ENCODE data around the gene CALHM1. TPM values are rescaled to one million over a fixed set of nuclear protein-coding genes. Genes with fewer than 3 reads are reported as not detected.
"Not testable (repeated sequence)": the region's sequence is repeated elsewhere in the genome, so short reads cannot be mapped to it uniquely, and the experiment has no call there.

The CALHM1 gene
- polyA plus RNA-seq, 3 donors = not detected

- 37 to 76% (median 44%) methylated on average over 12 of the region's 12 CpGs for WGBS, 3 donors
- peak overlapping the region; percentile 79 for H3K27ac ChIP-seq (ENCODE audit: low read depth, low read length)
These were observed 12.7 kb downstream of the CALHM1 start for GRCh38 chr10:103445767-103446567.

- peak overlapping the region; percentile 79 for H3K27ac ChIP-seq (ENCODE audit: low read depth, low read length)
- 81 to 89% (median 85%) methylated on average over 9 of the region's 9 CpGs for WGBS, 3 donors
These were observed 13.3 kb downstream of the CALHM1 start for GRCh38 chr10:103445366-103445765.

DNA sequence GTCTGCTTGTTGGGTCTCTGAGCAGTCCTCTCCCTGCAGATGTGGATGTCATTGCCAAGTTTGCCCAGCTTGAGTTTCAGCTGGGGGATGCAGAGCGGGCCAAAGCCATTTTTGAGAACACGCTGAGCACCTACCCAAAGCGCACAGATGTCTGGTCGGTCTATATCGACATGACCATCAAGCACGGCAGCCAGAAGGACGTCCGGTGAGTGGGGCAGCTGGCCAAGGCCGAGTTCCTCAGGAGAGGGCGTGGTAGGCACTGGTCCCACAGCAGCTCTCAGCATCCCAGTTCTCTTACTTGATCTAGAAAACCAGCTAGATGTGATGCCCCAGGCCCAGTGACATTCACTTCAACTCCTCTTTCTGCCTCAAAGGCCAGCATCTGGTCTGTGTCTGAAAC is 14.2 kb downstream of the CALHM1 start:
- 59 to 82% (median 72%) methylated on average over 7 to 10 of the region's 10 CpGs for WGBS, 3 donors
- H3K27ac ChIP-seq (ENCODE audit: low read depth, low read length) = no peak overlapping the region

DNA sequence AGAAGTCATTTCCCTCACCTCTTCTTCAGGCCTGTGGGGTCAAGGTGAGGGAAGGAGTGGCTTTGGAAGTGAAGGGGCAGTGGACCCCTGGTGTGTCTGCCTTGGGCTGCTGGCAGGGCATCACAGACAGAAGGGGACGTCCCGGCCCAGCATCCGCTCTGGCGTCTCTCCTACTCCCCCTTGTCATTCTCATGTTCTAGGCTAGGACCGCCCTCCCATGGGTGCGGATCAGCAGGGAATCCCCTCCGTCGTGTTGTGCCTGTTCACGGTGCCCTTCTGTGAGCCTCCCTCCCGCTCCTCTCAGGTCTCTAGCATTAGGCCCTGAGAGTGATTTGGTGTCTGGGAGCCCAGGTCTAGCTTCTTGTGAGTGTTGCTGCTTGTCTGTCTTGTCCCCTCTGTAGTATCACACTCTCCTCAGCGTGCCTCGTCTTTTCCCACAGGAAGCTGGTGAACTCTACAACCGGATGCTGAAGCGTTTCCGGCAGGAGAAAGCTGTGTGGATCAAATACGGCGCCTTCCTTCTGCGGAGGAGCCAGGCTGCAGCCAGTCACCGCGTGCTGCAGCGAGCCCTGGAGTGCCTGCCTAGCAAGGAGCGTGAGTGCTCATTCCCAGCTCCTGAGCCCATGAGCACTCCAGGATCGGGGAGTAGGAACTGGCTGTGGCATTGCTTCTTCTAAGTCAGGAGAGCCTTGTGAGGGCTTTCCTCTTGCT is 15.1 kb downstream of the CALHM1 start:
- WGBS, 3 donors = 71 to 84% (median 78%) methylated on average over 23 of the region's 23 CpGs
- no peak overlapping the region for H3K27ac ChIP-seq (ENCODE audit: low read depth, low read length)

- WGBS, 3 donors = 73 to 81% (median 74%) methylated on average over 13 of the region's 13 CpGs
- no peak overlapping the region for H3K27ac ChIP-seq (ENCODE audit: low read depth, low read length)
These were observed 16.7 kb downstream of the CALHM1 start for GRCh38 chr10:103442031-103442461.

- WGBS, 3 donors = 74 to 83% (median 79%) methylated on average over 8 of the region's 8 CpGs
- no peak overlapping the region for H3K27ac ChIP-seq (ENCODE audit: low read depth, low read length)
These were observed 17.1 kb downstream of the CALHM1 start for GRCh38 chr10:103441611-103442010.

- 91 to 98% (median 93%) methylated on average over 8 of the region's 8 CpGs for WGBS, 3 donors
- no peak overlapping the region for H3K27ac ChIP-seq (ENCODE audit: low read depth, low read length)
These were observed 17.5 kb downstream of the CALHM1 start for GRCh38 chr10:103441206-103441605.

GRCh38 chr10:103440416-103440815 is 18.3 kb downstream of the CALHM1 start:
- no peak overlapping the region for H3K27ac ChIP-seq (ENCODE audit: low read depth, low read length)
- WGBS, 3 donors = 92 to 97% (median 94%) methylated on average over 14 of the region's 14 CpGs

DNA sequence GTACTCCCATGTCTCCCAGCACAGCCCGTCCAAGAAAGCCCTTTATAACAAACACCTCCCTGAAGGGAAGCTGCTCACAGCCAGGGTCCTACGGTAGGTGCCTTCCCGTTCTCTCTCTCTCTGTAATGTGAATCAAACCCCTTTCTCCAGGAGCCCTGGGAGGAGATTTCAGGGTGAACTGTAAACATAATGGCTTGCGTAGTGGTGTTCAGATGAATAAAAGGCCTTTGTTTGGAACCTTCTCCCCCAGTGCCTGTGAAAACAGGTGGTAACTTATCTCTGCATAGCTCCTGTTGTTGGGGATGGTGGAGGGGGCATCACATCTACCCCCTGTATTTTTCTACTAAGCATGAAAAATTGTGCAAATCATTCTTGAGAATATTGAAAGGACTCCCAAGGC is 18.9 kb downstream of the CALHM1 start:
- 76 to 95% (median 94%) methylated on average over 4 of the region's 4 CpGs for WGBS, 3 donors
- no peak overlapping the region for H3K27ac ChIP-seq (ENCODE audit: low read depth, low read length)

- H3K27ac ChIP-seq (ENCODE audit: low read depth, low read length) = no peak overlapping the region
- WGBS, 3 donors = 34 to 67% (median 34%) methylated on average over 2 of the region's 2 CpGs
These were observed 24.8 kb downstream of the CALHM1 start for GRCh38 chr10:103433858-103434257.

DNA sequence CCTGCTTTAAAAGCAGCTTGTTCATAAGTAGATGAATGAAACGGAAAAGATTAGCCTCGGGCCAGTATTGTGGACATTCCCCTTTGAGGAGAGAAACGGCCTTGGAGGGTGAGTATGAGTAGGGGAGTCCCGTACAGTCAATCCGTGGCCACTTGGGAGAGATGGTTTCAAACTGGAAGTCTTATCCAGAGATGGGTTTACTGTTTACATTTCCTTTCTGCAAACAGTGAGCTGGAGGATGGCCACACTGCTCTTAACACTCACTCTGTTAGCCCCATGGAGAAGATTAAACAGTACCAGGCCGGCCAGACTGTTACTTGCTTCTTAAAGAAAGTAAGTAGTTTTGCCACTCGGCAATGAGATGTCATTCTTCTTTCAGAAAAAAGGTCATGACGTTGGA is 26.8 kb downstream of the CALHM1 start:
- H3K27ac ChIP-seq (ENCODE audit: low read depth, low read length) = no peak overlapping the region
- WGBS, 3 donors = 40 to 81% (median 72%) methylated on average over 8 of the region's 8 CpGs

- WGBS, 3 donors = 87 to 93% (median 89%) methylated on average over 5 of the region's 5 CpGs
- H3K27ac ChIP-seq (ENCODE audit: low read depth, low read length) = no peak overlapping the region
These were observed 29.1 kb downstream of the CALHM1 start for GRCh38 chr10:103429647-103430046.

DNA sequence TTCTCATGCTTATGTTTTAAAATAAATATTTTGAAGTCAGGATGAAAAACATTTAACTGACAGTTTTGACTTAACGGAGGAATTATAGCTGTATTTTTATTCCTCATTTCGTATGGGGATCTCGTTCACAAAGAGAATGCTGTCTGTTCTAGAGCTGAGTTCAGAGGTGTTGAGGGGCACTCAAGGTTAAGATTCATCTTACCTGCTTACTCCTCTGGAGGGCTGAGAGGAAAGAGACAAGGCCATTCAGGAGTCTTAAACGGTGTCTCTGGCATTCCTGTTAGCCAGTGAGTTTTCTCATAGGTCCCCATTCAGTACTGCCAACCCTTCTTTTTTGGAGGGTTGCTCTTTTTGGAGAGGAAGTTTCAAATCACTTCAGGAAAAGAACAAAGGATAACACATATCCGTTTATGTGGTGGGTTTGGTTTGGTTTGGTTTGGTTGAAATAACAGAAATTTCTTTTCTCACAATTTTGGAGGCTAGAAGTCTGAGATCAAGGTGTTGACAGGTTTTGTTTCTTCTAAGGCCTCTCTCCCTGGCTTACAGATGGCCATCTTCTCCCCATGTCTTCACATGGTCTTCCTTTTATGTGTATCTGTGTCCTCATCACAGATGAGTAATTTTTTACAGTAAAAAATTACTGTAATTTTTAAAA is 29.6 kb downstream of the CALHM1 start:
- 57 to 77% (median 62%) methylated on average over 5 of the region's 5 CpGs for WGBS, 3 donors
- H3K27ac ChIP-seq (ENCODE audit: low read depth, low read length) = no peak overlapping the region

DNA sequence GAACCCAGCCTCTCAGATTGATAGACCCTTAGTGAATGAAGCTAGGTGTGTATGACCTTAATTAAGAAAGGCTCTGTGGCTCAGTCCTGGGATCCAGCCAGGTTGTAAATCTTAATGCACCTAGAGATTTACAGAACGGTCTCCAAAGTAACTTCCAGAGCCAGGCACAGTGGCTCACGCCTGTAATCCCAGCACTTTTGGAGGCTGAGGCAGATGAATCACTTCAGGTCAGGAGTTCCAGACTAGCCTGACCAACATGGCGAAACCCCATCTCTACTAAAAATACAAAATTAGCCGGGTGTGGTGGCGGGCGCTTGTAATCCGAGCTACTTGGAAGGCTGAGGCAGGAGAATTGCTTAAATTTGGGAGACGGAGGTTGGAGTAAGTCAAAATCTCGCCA is 30.8 kb downstream of the CALHM1 start:
- whole genome bisulfite sequencing, 3 donors = 93 to 96% (median 94%) methylated on average over 9 of the region's 9 CpGs
- no peak overlapping the region for H3K27ac ChIP-seq (ENCODE audit: low read depth, low read length)

DNA sequence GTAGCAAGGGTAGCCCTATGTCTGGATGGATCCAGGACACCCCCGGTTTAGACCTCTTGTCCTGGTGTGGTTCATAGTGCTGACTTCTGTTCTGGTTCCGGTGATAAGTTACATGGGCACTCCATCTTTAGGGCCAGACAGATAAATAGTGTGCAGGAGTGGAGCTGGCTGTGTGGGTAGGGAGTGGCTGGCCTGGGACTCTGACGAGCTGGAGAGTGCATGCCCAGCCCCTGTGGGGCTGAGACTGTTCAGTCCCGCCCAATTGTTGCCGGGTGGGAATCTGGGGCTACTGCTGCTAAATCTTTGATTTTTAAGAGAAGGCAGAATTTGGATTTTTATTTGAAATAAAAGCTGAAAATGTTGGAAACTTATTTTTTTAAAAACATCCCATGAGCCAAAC is 35.0 kb downstream of the CALHM1 start:
- 77 to 86% (median 83%) methylated on average over 5 of the region's 5 CpGs for WGBS, 3 donors
- no peak overlapping the region for H3K27ac ChIP-seq (ENCODE audit: low read depth, low read length)

DNA sequence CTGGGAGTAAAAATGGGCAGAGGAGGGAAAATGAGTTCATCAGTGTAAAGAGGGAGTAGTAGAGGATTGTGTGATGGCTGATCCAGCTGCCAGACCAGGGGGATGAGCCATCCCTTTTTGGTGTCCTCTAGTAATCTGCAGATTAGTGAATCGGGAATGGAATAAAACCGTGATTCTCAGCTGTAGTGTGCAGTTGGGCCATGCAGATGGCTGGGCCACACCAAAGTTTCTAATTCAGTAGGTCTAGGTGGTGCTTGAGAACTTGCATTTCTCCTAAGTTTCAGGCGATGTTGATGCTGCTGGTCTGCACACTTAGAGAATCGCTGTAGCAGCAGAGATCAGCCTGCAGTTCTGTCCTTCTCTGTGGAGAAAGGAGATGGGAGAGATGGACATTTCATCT is 39.6 kb downstream of the CALHM1 start:
- WGBS, 3 donors = 89 to 94% (median 93%) methylated on average over 4 of the region's 4 CpGs
- no peak overlapping the region for H3K27ac ChIP-seq (ENCODE audit: low read depth, low read length)

- no peak overlapping the region for H3K27ac ChIP-seq (ENCODE audit: low read depth, low read length)
- 88 to 90% (median 89%) methylated on average over 5 of the region's 5 CpGs for WGBS, 3 donors
These were observed 41.1 kb downstream of the CALHM1 start for GRCh38 chr10:103417601-103418000.

GRCh38 chr10:103417148-103417469 is 41.6 kb downstream of the CALHM1 start:
- not testable (repeated sequence) for H3K27ac ChIP-seq (ENCODE audit: low read depth, low read length)
- WGBS, 3 donors = 89 to 93% (median 89%) methylated on average over 5 of the region's 5 CpGs

GRCh38 chr10:103416436-103417147 is 42.1 kb downstream of the CALHM1 start:
- H3K27ac ChIP-seq (ENCODE audit: low read depth, low read length) = no peak overlapping the region
- 46 to 49% (median 49%) methylated on average over 8 of the region's 8 CpGs for WGBS, 3 donors
